PC-9 (cell line): ENCODE measurements around the gene ITGA2B. TPM values are rescaled to one million over a fixed set of nuclear protein-coding genes. Genes with fewer than 3 reads are reported as not detected.
"Not testable (repeated sequence)": the region's sequence is repeated elsewhere in the genome, so short reads cannot be mapped to it uniquely, and the experiment has no call there.

Source experiments
- BruUV-seq: library from RNA; stranded (reverse); fragments of 400-500 nt; replicated peaks from 2 replicates; lab custom pipeline; 2021; lab: Mats Ljungman, UMichigan
- CTCF ChIA-PET: fragments of 300-600 bp; sonication (Branson Sonifier 250); formaldehyde crosslinking; loops from one replicate; lab custom pipeline; 2022; ENCODE audit warnings: antibody characterized with exemption; lab: Charles Lee
- POLR2A ChIA-PET: fragments of 300-600 bp; sonication (Branson Sonifier 250); formaldehyde crosslinking; loops from one replicate; lab custom pipeline; 2022; ENCODE audit warnings: antibody characterized with exemption; ENCODE audit not compliant: unreplicated experiment; lab: Charles Lee
- DNase-seq, 2 experiments: peaks; one replicate each; pipeline versions ENCODE4 v3.0.0 to v3.0.0-alpha.2; 2015 to 2022; ENCODE audit warnings: mixed read lengths in 1 of 2
- H2AFZ ChIP-seq: fragments of 200-600 bp; sonication (generic); 2 replicates; pipeline ENCODE4 v1.8.1; 2017; ENCODE audit warnings: antibody characterized with exemption
- H3F3A ChIP-seq: fragments of 200-600 bp; sonication (generic); 2 replicates; pipeline ENCODE4 v1.8.1; 2017; ENCODE audit warnings: antibody characterized with exemption, mild to moderate bottlenecking, low read depth; ENCODE audit not compliant: insufficient read depth
- H3K27ac ChIP-seq: fragments of 200-600 bp; sonication (generic); 2 replicates; pipeline ENCODE4 v1.6.1; 2016; ENCODE audit warnings: mixed run types
- H3K27me3 ChIP-seq: fragments of 200-600 bp; sonication (generic); 2 replicates; pipeline ENCODE4 v1.6.1; 2016; ENCODE audit warnings: low read depth, mixed run types; ENCODE audit not compliant: insufficient read depth
- H3K36me3 ChIP-seq: fragments of 200-600 bp; sonication (generic); 2 replicates; pipeline ENCODE4 v1.6.1; 2016; ENCODE audit warnings: low read depth, mixed run types
- H3K4me1 ChIP-seq: fragments of 200-600 bp; sonication (generic); replicated peaks from 2 replicates; pipeline ENCODE4 v1.6.1; 2016; ENCODE audit warnings: mixed run types; ENCODE audit not compliant: insufficient read depth
- H3K4me2 ChIP-seq: fragments of 200-600 bp; sonication (generic); 2 replicates; pipeline ENCODE4 v1.6.1; 2017; ENCODE audit warnings: mixed run types
- H3K4me3 ChIP-seq: fragments of 200-600 bp; sonication (generic); 2 replicates; pipeline ENCODE4 v1.6.1; 2016; ENCODE audit warnings: mixed run types
- H3K79me2 ChIP-seq: fragments of 200-600 bp; sonication (generic); 2 replicates; pipeline ENCODE4 v1.6.1; 2017; ENCODE audit warnings: low read depth, mixed run types
- H3K9me2 ChIP-seq: fragments of 200-600 bp; sonication (generic); 2 replicates; pipeline ENCODE4 v1.8.1; 2017; ENCODE audit warnings: mild to moderate bottlenecking; ENCODE audit not compliant: insufficient read depth
- H3K9me3 ChIP-seq: fragments of 200-600 bp; sonication (generic); 2 replicates; pipeline ENCODE4 v1.8.1; 2016; ENCODE audit warnings: low read depth; ENCODE audit not compliant: insufficient read depth
- H4K20me1 ChIP-seq: fragments of 200-600 bp; sonication (generic); 2 replicates; pipeline ENCODE4 v1.8.1; 2017; ENCODE audit not compliant: insufficient read depth
- EZH2 ChIP-seq: fragments of 200-600 bp; sonication (generic); IDR thresholded peaks from 2 replicates; pipeline ENCODE4 v1.8.0; 2017; ENCODE audit warnings: antibody characterized with exemption, low read depth
- intact Hi-C: fragments of 100-400 bp; cut with micrococcal nuclease; formaldehyde crosslinking; loops from one replicate; pipeline ENCODE4 v1.10.0; 2022; ENCODE audit not compliant: unreplicated experiment
- total RNA-seq: library from RNA; stranded (reverse); gene quantifications from 2 replicates; pipeline ENCODE4 v1.2.3, GENCODE V29; 2021
- TF ChIP-seq, protein P1 (sequence below): fragments of 200-600 bp; sonication (generic); conservative IDR thresholded peaks from 2 replicates; pipeline ENCODE4 v1.6.1; 2017; ENCODE audit warnings: mixed run types, antibody characterized with exemption, mild to moderate bottlenecking, moderate library complexity

The ITGA2B gene
- total RNA-seq, 1 experiment from 2014 or later = 5.7 TPM

DNA sequence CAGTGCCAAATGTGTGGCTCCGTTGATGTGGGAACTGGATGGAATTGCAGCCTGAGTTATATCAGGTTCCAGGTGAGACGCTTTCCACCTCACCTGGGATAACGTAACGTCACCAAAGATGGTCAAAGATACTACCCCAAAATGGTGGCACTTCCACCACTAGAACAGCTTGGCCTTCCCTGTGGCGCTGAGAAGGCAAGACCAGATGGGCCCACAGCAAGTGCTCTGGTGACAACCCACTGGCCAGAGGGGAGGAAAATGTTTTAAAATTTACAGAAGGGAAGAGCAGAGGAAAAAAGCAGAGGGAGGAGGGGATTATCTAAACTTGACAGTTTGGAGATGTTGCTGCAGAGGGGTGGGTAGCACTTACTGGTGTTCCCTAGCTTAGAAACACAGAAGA, 7.5 kb upstream of the ITGA2B start:
- Histone ChIP-seq H3K79me2 (no peaks in the 10 kb centered on the region), H3K27ac (no peak overlapping the region), H3K36me3 (peaks cover 7% of the 10 kb centered on the region; the same call in 1 of the 2 replicates), H3F3A (peaks cover 4% of the 10 kb centered on the region), H3K4me1 (no peaks in the 10 kb centered on the region), H4K20me1 (no peaks in the 10 kb centered on the region), H3K4me3 (no peak overlapping the region), H3K9me2 (no peaks in the 10 kb centered on the region), H3K27me3 (no peaks in the 10 kb centered on the region), H3K9me3 (no peaks in the 10 kb centered on the region), H2AFZ (no peak overlapping the region), H3K4me2 (no peak overlapping the region)
- no TSS peak for BruUV-seq
- intact Hi-C loops = no loop called here
- no peak for DNase-seq
- TF ChIP-seq EZH2 = no peak
- TF ChIP-seq, protein P1, sequence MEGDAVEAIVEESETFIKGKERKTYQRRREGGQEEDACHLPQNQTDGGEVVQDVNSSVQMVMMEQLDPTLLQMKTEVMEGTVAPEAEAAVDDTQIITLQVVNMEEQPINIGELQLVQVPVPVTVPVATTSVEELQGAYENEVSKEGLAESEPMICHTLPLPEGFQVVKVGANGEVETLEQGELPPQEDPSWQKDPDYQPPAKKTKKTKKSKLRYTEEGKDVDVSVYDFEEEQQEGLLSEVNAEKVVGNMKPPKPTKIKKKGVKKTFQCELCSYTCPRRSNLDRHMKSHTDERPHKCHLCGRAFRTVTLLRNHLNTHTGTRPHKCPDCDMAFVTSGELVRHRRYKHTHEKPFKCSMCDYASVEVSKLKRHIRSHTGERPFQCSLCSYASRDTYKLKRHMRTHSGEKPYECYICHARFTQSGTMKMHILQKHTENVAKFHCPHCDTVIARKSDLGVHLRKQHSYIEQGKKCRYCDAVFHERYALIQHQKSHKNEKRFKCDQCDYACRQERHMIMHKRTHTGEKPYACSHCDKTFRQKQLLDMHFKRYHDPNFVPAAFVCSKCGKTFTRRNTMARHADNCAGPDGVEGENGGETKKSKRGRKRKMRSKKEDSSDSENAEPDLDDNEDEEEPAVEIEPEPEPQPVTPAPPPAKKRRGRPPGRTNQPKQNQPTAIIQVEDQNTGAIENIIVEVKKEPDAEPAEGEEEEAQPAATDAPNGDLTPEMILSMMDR = no peak
- ChIA-PET POLR2A (interaction anchor here (0.6 kb wide), 1 partner anchor 459 kb away, joined by 5 read pairs; no protein-coding TSS in a partner anchor), CTCF (no interaction called here)

DNA sequence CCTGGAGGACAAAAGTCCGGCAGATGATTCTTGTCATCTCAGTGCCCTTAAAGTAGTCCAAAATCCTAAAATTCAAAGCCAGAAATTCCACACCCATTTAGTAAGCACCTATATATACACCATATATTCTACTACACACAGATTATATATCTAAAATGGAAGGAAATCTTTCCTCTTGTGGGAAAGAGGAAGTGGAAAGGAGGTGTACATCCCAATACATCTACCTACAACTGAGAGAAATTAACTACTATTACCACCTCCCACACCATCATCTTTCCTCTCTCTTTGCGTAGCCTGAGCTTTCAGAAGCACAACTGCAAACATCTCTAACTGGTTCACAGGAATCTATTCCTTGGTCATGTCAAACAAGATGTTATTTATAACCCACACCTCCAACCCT, 5.4 kb upstream of the ITGA2B start:
- CTCF ChIA-PET = no interaction called here
- no peak for DNase-seq
- Histone ChIP-seq H3K9me2 (no peaks in the 10 kb centered on the region), H3K36me3 (no peaks in the 10 kb centered on the region), H3K79me2 (no peaks in the 10 kb centered on the region), H3K27ac (no peak overlapping the region), H3K4me3 (no peak overlapping the region), H3K4me2 (no peak overlapping the region), H3K9me3 (no peaks in the 10 kb centered on the region), H3K4me1 (no peaks in the 10 kb centered on the region), H4K20me1 (no peaks in the 10 kb centered on the region), H2AFZ (no peak overlapping the region), H3K27me3 (no peaks in the 10 kb centered on the region), H3F3A (peaks cover 4% of the 10 kb centered on the region)
- TF ChIP-seq EZH2 = no peak
- TF ChIP-seq, protein P1 = no peak
- BruUV-seq = no TSS peak
- POLR2A ChIA-PET = no interaction called here
- intact Hi-C loops = no loop called here

DNA sequence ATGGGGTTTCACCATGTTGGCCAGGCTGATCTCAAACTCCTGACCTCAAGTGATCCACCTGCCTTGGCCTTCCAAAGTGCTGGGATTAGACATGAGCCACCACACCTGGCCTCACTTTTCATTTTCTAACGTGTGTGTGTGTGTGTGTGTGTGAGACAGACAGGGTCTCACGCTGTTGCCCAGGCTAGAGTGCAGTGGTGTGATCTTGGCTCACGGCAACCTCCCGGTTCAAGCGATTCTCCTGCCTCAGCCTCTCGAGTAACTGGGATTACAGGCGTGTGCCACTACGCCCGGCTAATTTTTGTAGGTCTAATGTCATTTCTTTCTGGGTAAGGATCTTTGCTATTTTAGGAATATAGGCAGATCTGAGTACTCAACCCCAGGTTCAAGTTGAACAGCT, 4.7 kb upstream of the ITGA2B start:
- H3K27me3 ChIP-seq, H3K4me3 ChIP-seq, H3K9me3 ChIP-seq, H3F3A ChIP-seq, H3K27ac ChIP-seq, H3K79me2 ChIP-seq, BruUV-seq, DNase-seq, H4K20me1 ChIP-seq, H3K4me1 ChIP-seq, H3K9me2 ChIP-seq, H3K4me2 ChIP-seq, intact Hi-C loops, CTCF ChIA-PET, H2AFZ ChIP-seq, H3K36me3 ChIP-seq: not testable (repeated sequence)
- POLR2A ChIA-PET = interaction anchor here (0.7 kb wide), 1 partner anchor 31 kb away, joined by 11 read pairs; no protein-coding TSS in a partner anchor

DNA sequence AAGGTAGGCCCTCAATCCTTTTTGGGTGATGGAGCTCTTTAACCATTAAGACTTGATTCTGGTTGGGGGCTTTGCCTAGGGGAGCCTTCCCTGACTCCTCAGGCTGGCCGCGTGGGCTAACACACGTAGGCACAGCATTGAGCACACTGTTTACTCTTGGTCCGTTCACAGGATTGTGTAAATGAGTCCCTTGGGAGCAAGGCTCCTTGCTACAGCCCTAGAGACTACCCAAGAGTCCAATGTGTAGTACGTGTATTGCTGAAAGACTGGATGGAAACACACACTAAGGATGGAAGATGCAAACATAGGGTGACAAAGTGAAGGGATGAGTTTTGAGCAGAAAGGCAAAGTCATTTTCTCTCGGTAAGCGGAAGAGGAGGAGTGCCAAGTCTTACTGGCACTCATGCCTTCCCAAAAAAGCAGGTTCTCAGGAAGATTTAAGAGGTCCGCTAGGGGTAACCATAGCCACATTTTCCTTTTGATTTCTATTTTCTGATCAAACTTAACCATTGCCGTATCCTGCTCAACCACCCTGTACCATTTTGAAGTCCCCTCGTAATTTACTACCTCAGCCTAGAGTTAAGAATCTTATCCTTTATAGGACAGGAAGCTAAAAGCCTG, 911 bp upstream of the ITGA2B start:
- CTCF ChIA-PET = interaction anchor here (0.6 kb wide), 1 partner anchor 16 kb away, joined by 5 read pairs; no protein-coding TSS in a partner anchor
- Histone ChIP-seq H3K27ac (no peak overlapping the region), H3K4me3 (no peak overlapping the region), H3K9me2 (no peaks in the 10 kb centered on the region), H3K36me3 (no peaks in the 10 kb centered on the region), H2AFZ (no peak overlapping the region), H3K79me2 (no peaks in the 10 kb centered on the region), H3K4me2 (no peak overlapping the region), H4K20me1 (no peaks in the 10 kb centered on the region), H3K4me1 (no peaks in the 10 kb centered on the region), H3K27me3 (no peaks in the 10 kb centered on the region), H3F3A (peaks cover 4% of the 10 kb centered on the region), H3K9me3 (no peaks in the 10 kb centered on the region)
- intact Hi-C loops = no loop called here
- no peak for DNase-seq
- no TSS peak for BruUV-seq
- POLR2A ChIA-PET = interaction anchor here (0.6 kb wide), 1 partner anchor 145 kb away, joined by 5 read pairs; no protein-coding TSS in a partner anchor
- no peak for TF ChIP-seq EZH2
- TF ChIP-seq, protein P1 = no peak
